ENCODE measurements around the gene WDR73. TPM values are rescaled to one million over a fixed set of nuclear protein-coding genes. Genes with fewer than 3 reads are reported as not detected.

Gene WDR73
- total RNA-seq, 8 experiments from 2014 or later, result 18.8 to 46.9 (median 30.8) TPM

DNA sequence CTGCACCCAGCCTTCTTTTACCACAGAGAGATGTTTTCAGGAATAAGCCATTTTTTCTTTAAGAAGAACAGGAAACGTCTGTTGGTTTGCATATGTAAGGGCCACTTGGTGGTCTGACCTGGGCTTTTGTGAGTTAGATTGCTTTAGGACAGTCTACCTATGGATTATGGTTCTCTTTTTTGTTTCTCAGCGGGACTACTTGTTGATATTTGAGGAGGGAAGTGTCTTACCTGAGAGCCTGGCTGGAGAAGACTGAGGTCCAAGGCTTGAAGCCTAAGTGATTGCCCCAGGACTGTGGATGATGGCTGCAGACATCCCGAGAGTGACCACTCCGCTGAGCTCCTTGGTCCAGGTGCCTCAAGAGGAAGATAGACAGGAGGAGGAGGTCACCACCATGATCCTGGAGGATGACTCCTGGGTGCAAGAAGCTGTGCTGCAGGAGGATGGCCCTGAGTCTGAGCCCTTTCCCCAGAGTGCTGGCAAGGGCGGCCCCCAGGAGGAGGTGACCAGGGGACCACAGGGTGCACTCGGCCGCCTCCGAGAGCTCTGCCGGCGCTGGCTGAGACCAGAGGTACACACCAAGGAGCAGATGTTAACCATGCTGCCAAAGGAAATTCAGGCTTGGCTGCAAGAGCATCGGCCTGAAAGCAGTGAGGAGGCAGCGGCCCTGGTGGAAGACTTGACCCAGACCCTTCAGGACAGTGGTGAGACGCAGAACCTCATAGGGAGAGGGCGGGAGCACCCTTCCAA, 50.3 kb downstream of the WDR73 start:
- 73 to 100% (median 90%) methylated on average over 1 to 8 of the region's 14 CpGs; no CpG with 5 or more reads in 3 of the 10 experiments for WGBS, 10 experiments
- H3K27ac ChIP-seq, result no peak overlapping the region
- ATAC-seq (replicated peaks in 6 of 8), result no peak
- H3K4me3 ChIP-seq, result no peak overlapping the region
- peaks cover 5 to 14% of the 10 kb centered on the region in 2 donors for H3K4me1 ChIP-seq (replicated peaks in 1 of 2)
- in situ Hi-C loops (cut with MboI; ENCODE audit: low pct_unique_long_range_greater_than_20kb in 2 of 9, low sequenced_read_pairs in 9 of 9, unreplicated experiment in 9 of 9), result no loop called here

GRCh38 chr15:84601555-84601838, 52.6 kb downstream of the WDR73 start:
- Histone ChIP-seq H3K4me1 (replicated peaks in 1 of 2) (peaks cover 5 to 14% of the 10 kb centered on the region in 2 donors), H3K4me3 (peak overlapping the region; percentile 63 to 97 (median 96)), H3K27ac (no peak overlapping the region)
- no peak for ATAC-seq (replicated peaks in 6 of 8)
- 0 to 50% (median 18%) methylated on average over 1 to 6 of the region's 6 CpGs for WGBS, 10 experiments
- in situ Hi-C loops (cut with MboI; ENCODE audit: low pct_unique_long_range_greater_than_20kb in 2 of 9, low sequenced_read_pairs in 9 of 9, unreplicated experiment in 9 of 9), result no loop called here

- ATAC-seq (replicated peaks in 6 of 8), result peak; percentile 94 to 99 (median 99)
- Histone ChIP-seq H3K4me1 (replicated peaks in 1 of 2) (peaks cover 5 to 14% of the 10 kb centered on the region in 2 donors), H3K27ac (peak within 1 kb of the TSS; percentile 69 to 95), H3K4me3 (peak within 1 kb of the TSS; percentile 63 to 97 (median 96))
- 0 to 1% (median 0%) methylated on average over 2 to 27 of the region's 68 CpGs; no CpG with 5 or more reads in 2 of the 10 experiments for WGBS, 10 experiments
- in situ Hi-C loops (cut with MboI; ENCODE audit: low pct_unique_long_range_greater_than_20kb in 2 of 9, low sequenced_read_pairs in 9 of 9, unreplicated experiment in 9 of 9), result no loop called here
These were observed 53.2 kb downstream of the WDR73 start, which contains the start of gene ZSCAN2 for GRCh38 chr15:84600687-84601554. Gene ZSCAN2 (plus strand): TSS chr15:84601009. CDS start chr15:84603928, 2,919 bp downstream.

DNA sequence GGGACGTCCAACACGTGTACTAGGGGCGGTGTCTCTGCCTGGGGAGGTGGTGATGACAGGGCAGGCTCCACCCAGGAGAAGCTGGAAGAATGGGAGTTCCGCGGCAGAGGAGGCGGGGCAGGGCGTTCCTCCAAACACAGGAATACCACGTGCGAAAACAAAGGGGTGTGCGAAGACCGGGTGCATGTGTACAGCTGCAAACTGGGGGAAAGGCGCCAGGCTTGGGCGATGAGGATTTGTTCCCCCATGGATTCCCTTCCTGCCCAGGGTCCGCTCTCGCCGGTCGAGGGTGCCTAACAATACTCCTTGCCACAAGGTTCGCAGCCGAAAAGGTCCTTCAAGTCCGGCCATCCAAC, 53.8 kb downstream of the WDR73 start:
- in situ Hi-C loops (cut with MboI; ENCODE audit: low pct_unique_long_range_greater_than_20kb in 2 of 9, low sequenced_read_pairs in 9 of 9, unreplicated experiment in 9 of 9), result no loop called here
- ATAC-seq (replicated peaks in 6 of 8), result peak; percentile 34 to 85 (median 57)
- H3K27ac ChIP-seq, result no peak overlapping the region

DNA sequence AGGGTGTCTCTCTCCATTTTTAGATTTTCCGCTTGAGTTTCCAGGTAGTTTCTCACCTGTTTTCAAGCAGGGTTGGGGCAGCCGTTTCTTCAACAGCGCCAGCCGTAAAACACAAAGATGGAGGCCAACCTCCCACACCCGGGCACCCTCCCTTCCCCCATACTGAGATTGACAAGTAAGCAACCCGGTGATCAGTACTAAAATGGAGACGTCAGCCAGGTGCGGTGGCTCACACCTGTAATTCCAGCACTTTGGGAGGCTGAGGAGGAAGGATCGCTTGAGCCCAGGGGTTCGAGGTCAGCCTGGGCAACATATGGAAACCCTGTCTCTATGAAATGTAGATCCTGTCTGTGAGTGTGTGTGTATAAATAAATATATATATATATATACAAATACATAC, 54.2 kb downstream of the WDR73 start:
- Histone ChIP-seq H3K4me1 (replicated peaks in 1 of 2) (peaks cover 5 to 14% of the 10 kb centered on the region in 2 donors), H3K4me3 (peak overlapping the region; percentile 63 to 97 (median 96)), H3K27ac (no peak overlapping the region)
- ATAC-seq (replicated peaks in 6 of 8), result no peak
- in situ Hi-C loops (cut with MboI; ENCODE audit: low pct_unique_long_range_greater_than_20kb in 2 of 9, low sequenced_read_pairs in 9 of 9, unreplicated experiment in 9 of 9), result loop anchor here in 2 of 9 experiments (25.0 kb wide), 1 partner anchor 337 kb away; no protein-coding TSS in a partner anchor
- 0 to 93% (median 78%) methylated on average over 1 to 10 of the region's 10 CpGs; no CpG with 5 or more reads in 3 of the 10 experiments for WGBS, 10 experiments

More for the DNA sequence above, 53.8 kb downstream of the WDR73 start:
- Histone ChIP-seq H3K4me3 (peak overlapping the region; percentile 63 to 97 (median 96)), H3K4me1 (replicated peaks in 1 of 2) (peaks cover 5 to 14% of the 10 kb centered on the region in 2 donors)
- 0 to 6% (median 0%) methylated on average over 2 to 13 of the region's 20 CpGs; no CpG with 5 or more reads in 4 of the 10 experiments for WGBS, 10 experiments

DNA sequence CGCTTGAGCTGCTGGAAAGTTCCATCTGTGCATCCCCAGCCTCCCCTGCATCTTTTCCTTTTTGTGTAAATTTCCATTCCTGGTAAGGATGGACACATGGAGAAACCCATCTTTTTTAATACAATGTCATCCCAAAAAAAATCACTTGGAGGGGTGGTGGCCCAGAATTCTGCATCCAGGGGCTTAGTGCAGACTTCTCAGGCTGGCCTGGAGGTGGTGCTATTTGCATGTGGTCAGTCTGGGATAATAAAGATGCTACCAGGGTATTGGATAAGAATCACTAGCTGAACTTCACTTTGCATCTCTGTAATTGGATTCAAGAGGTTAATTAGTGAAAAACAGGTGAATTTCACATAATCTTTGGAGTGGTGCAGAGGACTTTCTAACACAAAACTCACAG, 55.1 kb downstream of the WDR73 start:
- no peak for ATAC-seq (replicated peaks in 6 of 8)
- in situ Hi-C loops (cut with MboI; ENCODE audit: low pct_unique_long_range_greater_than_20kb in 2 of 9, low sequenced_read_pairs in 9 of 9, unreplicated experiment in 9 of 9), result loop anchor here in 2 of 9 experiments (25.0 kb wide), 1 partner anchor 338 kb away; no protein-coding TSS in a partner anchor

GRCh38 chr15:84598250-84598649, 55.8 kb downstream of the WDR73 start:
- no peak overlapping the region for H3K4me3 ChIP-seq
- in situ Hi-C loops (cut with MboI; ENCODE audit: low pct_unique_long_range_greater_than_20kb in 2 of 9, low sequenced_read_pairs in 9 of 9, unreplicated experiment in 9 of 9), result loop anchor here in 2 of 9 experiments (25.0 kb wide), 1 partner anchor 339 kb away; no protein-coding TSS in a partner anchor
- WGBS, 10 experiments, result 67 to 100% (median 90%) methylated on average over 1 to 2 of the region's 2 CpGs; no CpG with 5 or more reads in 5 of the 10 experiments
- peaks cover 5 to 14% of the 10 kb centered on the region in 2 donors for H3K4me1 ChIP-seq (replicated peaks in 1 of 2)
- no peak overlapping the region for H3K27ac ChIP-seq
- no peak for ATAC-seq (replicated peaks in 6 of 8)

More for the DNA sequence above, 55.1 kb downstream of the WDR73 start:
- no peak overlapping the region for H3K4me3 ChIP-seq
- 14 to 100% (median 76%) methylated on average over 1 of the region's 1 CpG; no CpG with 5 or more reads in 2 of the 10 experiments for WGBS, 10 experiments
- H3K27ac ChIP-seq, result no peak overlapping the region
- H3K4me1 ChIP-seq (replicated peaks in 1 of 2), result peaks cover 5 to 14% of the 10 kb centered on the region in 2 donors

- in situ Hi-C loops (cut with MboI; ENCODE audit: low pct_unique_long_range_greater_than_20kb in 2 of 9, low sequenced_read_pairs in 9 of 9, unreplicated experiment in 9 of 9), result loop anchor here in 2 of 9 experiments (25.0 kb wide), 1 partner anchor 340 kb away; no protein-coding TSS in a partner anchor
- 31 to 80% (median 68%) methylated on average over 2 to 3 of the region's 3 CpGs; no CpG with 5 or more reads in 1 of the 10 experiments for WGBS, 10 experiments
- ATAC-seq (replicated peaks in 6 of 8), result no peak
- no peak overlapping the region for H3K4me3 ChIP-seq
- no peak overlapping the region for H3K27ac ChIP-seq
- H3K4me1 ChIP-seq (replicated peaks in 1 of 2), result peaks cover 5 to 6% of the 10 kb centered on the region in 2 donors
These were observed 56.8 kb downstream of the WDR73 start for GRCh38 chr15:84597296-84597695.

DNA sequence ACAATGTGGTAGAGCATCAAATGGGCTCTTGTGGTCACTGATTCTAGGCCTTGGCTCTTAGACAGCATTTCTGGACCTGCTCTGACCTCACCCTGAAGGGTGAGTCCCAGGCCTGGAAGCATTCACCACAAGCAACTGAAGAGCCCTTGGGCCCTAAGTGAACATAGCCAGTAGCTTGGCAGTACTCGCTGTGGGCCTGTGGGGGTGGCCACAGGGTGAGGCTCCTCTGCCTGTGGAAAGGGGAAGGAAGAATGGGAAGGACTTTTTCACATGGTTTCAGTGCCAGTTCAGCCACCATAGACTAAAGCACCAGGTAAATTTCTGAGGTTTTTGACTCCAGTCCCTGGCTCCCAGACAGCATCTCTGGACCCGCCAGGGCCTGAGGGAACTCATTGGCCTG, 58.4 kb downstream of the WDR73 start:
- in situ Hi-C loops (cut with MboI; ENCODE audit: low pct_unique_long_range_greater_than_20kb in 2 of 9, low sequenced_read_pairs in 9 of 9, unreplicated experiment in 9 of 9), result loop anchor here in 2 of 9 experiments (25.0 kb wide), 1 partner anchor 342 kb away; no protein-coding TSS in a partner anchor
- Histone ChIP-seq H3K27ac (no peak overlapping the region), H3K4me3 (no peak overlapping the region), H3K4me1 (replicated peaks in 1 of 2) (no peaks in the 10 kb centered on the region)
- 71 to 80% methylated on average over 1 of the region's 2 CpGs; no CpG with 5 or more reads in 8 of the 10 experiments for WGBS, 10 experiments
- no peak for ATAC-seq (replicated peaks in 6 of 8)

DNA sequence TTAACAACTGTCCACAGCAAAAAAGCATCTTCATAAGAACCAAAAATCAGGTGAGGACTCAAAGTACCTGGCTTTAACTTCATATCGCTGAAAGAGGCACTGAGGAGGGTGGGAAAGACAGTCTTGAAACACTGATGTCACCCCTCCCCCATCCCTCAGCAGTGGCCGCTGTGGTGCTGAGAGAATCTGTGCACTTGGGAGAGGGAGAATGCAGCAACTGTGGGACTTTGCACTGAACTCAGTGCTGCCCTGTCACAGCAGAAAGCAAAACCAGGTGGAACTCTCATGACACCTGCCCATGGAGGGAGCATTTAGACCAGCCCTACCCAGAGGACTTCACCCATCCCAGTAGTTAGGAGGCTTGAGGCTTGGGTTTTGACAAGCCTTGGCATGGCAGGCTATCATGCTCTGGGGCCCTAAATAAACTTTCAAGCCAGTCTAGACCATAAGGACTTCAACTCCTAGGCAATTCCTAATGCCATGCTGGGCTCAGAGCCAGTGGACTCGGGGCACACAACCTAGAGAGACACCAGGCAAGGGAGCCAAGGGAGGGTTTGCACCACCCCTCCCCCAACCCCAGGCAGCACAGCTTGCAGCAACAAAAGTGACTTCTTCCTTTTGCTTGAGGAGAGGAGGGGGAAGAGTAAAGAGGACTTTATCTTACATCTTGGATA, 59.3 kb downstream of the WDR73 start:
- no peak for ATAC-seq (replicated peaks in 6 of 8)
- WGBS, 10 experiments, result 38 to 100% (median 82%) methylated on average over 1 to 3 of the region's 3 CpGs; no CpG with 5 or more reads in 4 of the 10 experiments
- Histone ChIP-seq H3K27ac (no peak overlapping the region), H3K4me1 (replicated peaks in 1 of 2) (no peaks in the 10 kb centered on the region), H3K4me3 (no peak overlapping the region)
- in situ Hi-C loops (cut with MboI; ENCODE audit: low pct_unique_long_range_greater_than_20kb in 2 of 9, low sequenced_read_pairs in 9 of 9, unreplicated experiment in 9 of 9), result loop anchor here in 2 of 9 experiments (25.0 kb wide), 1 partner anchor 343 kb away; no protein-coding TSS in a partner anchor

DNA sequence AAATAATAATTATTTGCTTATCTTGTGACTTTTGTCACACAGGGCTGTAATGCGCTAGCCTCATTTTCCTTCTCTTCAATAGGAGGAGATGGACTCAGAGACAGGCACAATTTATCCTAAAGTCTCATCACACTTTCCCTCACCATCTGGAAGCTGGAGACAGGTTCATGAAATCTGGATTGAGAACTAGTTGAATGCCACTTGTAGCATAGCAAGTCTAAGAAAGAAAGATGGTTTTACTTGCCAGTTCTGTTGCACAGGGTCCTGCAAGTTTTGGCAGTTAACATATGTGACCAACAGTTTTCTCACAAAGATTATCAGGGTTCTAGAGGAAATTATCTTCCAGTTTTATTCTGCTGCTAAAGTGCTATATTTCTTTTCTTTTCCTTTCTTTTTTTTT, 62.3 kb downstream of the WDR73 start:
- no peak overlapping the region for H3K27ac ChIP-seq
- H3K4me1 ChIP-seq (replicated peaks in 1 of 2), result peaks cover 8 to 9% of the 10 kb centered on the region in 2 donors
- no peak overlapping the region for H3K4me3 ChIP-seq
- no peak for ATAC-seq (replicated peaks in 6 of 8)
- in situ Hi-C loops (cut with MboI; ENCODE audit: low pct_unique_long_range_greater_than_20kb in 2 of 9, low sequenced_read_pairs in 9 of 9, unreplicated experiment in 9 of 9), result loop anchor here in 2 of 9 experiments (25.0 kb wide), 1 partner anchor 345 kb away; no protein-coding TSS in a partner anchor
- 50 to 100% (median 100%) methylated on average over 1 of the region's 1 CpG; no CpG with 5 or more reads in 4 of the 10 experiments for WGBS, 10 experiments

GRCh38 chr15:84590406-84590805, 63.7 kb downstream of the WDR73 start:
- H3K4me3 ChIP-seq, result no peak overlapping the region
- H3K27ac ChIP-seq, result no peak overlapping the region
- peaks cover 11 to 13% of the 10 kb centered on the region in 2 donors for H3K4me1 ChIP-seq (replicated peaks in 1 of 2)
- in situ Hi-C loops (cut with MboI; ENCODE audit: low pct_unique_long_range_greater_than_20kb in 2 of 9, low sequenced_read_pairs in 9 of 9, unreplicated experiment in 9 of 9), result loop anchor here in 2 of 9 experiments (25.0 kb wide), 1 partner anchor 347 kb away; no protein-coding TSS in a partner anchor
- 20 to 100% (median 79%) methylated on average over 1 to 2 of the region's 2 CpGs; no CpG with 5 or more reads in 1 of the 10 experiments for WGBS, 10 experiments
- no peak for ATAC-seq (replicated peaks in 6 of 8)
